HG03159 (cell line): ENCODE data around the gene EIF4E.
A peak's percentile ranks its signal among the peaks of the same experiment; 100 is the strongest.
"Not testable (repeated sequence)": the region's sequence is repeated elsewhere in the genome, so short reads cannot be mapped to it uniquely, and the experiment has no call there.

ENCODE experiments used
- ATAC-seq: cut with Tn5 transposase; IDR thresholded peaks from one replicate; pipeline ENCODE4 v1.9.1; 2021; ENCODE audit warnings: mild to moderate bottlenecking, moderate library complexity; ENCODE audit not compliant: unreplicated experiment

Gene EIF4E

DNA sequence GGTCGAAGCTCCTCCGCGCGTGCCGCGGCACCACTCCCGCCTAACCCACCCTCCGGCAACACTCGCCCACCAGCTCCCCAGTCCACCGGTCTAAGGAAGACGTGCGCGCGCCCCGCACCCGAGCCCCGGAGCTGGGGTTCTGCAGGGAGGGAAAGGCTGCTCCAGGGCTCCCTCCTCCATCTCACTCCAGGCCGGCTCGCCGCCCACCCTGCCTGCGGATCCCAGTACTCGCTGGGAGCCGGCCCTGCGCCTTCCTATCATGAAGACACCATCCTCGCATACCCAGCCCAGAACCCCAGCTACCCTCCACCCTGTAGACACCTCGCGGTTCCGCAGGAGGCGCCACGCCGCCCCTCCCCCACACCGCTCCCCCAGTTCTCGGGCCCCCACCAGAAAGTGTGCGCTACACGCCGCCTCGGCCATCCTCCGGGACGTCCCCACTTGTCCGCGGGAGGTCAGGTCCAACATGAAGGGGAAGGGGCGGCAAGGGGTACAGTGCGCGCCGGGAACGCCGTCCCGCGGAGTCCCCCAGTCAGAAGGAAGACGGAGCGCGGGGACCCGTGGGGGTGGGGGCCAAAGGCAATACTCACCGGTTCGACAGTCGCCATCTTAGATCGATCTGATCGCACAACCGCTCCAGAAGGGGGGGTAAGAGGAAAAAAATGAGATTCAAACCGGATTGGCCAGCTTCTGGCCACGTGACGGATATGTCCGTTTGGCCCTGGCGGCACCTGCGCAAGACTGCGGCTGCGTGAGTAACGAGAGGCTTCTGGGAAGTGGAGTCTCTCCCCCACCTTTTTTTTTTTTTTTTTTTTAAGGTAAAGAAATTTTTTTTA lies at the start of gene EIF4E:
TSS of gene EIF4E (minus strand) at position 629 of the 836 bp plus-strand sequence. CDS start at position 608, 21 bp downstream.
- ATAC-seq = peak; percentile 67

- no peak for ATAC-seq
Observed at GRCh38 chr4:98977557-98977956, 48.6 kb upstream of the EIF4E start.

- no peak for ATAC-seq
Observed at GRCh38 chr4:98976716-98977115, 47.8 kb upstream of the EIF4E start.

GRCh38 chr4:98969878-98970785 lies 41.2 kb upstream of the EIF4E start:
- ATAC-seq = no peak

DNA sequence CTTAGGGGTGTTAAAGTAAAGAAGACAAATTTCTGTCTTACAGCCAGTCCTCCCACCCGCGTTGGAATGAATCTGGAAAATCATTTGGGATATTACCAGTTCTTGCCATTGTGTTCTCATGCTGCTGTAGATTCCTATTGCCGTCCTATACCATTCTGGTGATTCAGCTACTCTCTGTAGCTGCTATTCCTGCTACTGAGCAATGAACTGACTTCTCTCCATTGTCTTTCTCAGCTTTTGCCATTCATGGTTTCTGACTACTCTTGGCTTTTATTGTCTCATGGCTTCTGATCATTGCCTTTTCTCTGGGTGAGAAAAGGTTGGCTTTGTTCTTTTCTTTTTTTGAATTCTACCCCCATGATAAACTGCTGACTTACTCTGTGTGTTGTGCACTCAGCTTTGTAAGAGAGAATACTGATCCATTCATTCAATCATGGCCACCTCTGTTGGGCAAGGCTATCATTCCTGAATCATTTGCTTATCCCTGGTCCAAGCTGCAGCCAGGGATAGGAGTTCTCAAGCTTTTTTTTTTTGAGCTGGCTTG lies 38.9 kb upstream of the EIF4E start:
- no peak for ATAC-seq

DNA sequence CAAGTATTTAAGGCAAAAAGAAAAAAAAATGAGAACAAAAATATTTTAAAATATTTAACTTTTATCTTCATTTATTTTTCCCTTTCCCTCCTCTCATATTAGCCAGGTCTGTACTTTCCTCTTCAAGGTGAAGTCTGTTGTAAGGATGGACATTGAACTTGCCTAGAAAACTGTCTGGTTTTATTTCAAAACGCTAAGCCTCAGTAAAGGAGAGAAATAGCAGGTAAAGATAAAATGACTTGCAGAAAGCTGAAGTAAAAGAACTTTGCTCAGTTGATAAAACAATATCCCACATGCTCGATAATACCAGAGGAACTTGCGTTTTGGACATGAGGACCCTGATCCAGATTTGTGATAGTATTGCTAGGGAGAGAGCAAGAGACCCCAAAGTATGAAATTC lies 38.0 kb upstream of the EIF4E start:
- ATAC-seq = no peak

GRCh38 chr4:98963538-98964433 lies 34.9 kb upstream of the EIF4E start:
- ATAC-seq = no peak

- ATAC-seq = no peak
Observed at GRCh38 chr4:98961770-98962169, 32.8 kb upstream of the EIF4E start.

- ATAC-seq = no peak
Observed at GRCh38 chr4:98959411-98959810, 30.5 kb upstream of the EIF4E start.

DNA sequence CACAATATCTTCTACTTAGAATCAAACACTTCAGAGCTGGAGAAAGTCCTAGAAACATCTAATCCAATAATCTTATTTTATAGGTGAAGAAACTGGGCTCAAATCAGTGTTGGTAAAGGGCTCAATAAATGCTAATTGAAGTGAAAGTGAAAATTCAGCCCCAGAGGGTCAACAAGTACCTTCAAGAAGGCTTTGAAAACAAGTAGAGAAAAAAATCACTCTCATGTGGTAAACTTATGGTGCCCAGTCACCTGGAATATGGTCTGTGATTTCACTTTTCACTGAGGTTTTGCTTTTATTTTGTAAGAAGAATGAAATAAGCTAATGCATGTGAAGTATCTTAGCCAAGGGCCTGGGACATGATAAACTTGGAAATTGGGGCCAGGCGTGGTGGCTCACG lies 29.1 kb upstream of the EIF4E start:
- peak; percentile 63 for ATAC-seq

DNA sequence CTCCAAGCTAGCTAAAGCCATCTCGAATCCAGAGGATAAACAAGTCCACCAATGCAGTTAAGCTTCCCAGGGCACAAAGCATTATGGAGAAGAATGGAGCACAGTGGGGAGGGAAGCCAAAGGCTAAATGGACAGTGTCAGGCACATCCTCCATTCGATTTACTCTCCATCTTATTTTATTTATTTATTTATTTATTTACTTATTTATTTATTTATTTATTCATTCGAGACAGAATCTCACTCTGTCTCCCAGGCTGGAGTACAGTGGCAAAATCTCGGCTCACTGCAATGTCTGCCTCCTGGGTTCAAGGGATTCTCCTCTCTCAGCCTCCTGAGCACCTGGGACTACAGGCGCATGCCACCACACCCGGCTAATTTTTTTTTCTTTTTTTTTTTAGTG lies 26.3 kb upstream of the EIF4E start:
- ATAC-seq = no peak

- no peak for ATAC-seq
Observed at GRCh38 chr4:98951710-98952109, 22.8 kb upstream of the EIF4E start.

DNA sequence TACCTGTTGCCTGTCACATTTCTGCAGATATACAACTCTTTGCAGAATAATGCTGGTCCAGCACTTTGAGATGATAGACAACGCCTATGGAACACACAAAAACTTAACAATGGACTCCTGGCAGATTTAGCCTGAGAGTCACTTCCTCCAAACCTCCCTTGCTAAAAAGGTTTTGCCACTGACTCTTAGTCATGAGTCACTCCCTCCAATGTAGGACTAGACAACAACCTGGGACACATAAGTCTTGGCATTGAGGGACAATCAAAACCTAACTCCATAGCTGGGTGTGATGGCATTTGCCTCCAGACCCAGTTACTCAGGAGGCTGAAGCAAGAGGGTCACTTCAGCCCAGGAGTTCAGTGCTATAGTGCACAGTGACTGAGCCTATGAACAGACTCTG lies 22.0 kb upstream of the EIF4E start:
- ATAC-seq = no peak

- no peak for ATAC-seq
Observed at GRCh38 chr4:98946359-98946758, 17.4 kb upstream of the EIF4E start.

- ATAC-seq = no peak
Observed at GRCh38 chr4:98945297-98945850, 16.4 kb upstream of the EIF4E start.

DNA sequence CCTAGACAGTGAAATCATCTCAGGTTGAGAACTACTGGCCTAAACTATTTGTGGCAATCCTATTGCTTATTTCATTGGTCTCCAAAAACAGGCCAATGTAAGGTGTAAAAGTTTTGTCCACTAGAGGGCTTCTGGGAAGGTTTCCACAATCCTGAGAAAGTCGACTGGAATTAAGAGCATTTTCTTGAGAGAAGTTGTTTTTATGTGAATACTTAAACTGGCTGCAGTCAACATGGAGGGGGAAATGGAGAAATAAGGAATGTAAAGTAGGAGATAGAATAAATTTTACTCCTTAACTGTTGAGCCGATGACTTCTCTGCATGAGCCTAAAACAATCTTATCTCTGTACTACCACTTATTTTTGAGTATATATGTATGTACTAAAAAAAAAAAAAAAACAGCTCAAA lies 11.0 kb upstream of the EIF4E start:
- no peak for ATAC-seq

GRCh38 chr4:98939438-98939837 lies 10.5 kb upstream of the EIF4E start:
- ATAC-seq = no peak

- no peak for ATAC-seq
Observed at GRCh38 chr4:98937986-98938720, 9.2 kb upstream of the EIF4E start.

DNA sequence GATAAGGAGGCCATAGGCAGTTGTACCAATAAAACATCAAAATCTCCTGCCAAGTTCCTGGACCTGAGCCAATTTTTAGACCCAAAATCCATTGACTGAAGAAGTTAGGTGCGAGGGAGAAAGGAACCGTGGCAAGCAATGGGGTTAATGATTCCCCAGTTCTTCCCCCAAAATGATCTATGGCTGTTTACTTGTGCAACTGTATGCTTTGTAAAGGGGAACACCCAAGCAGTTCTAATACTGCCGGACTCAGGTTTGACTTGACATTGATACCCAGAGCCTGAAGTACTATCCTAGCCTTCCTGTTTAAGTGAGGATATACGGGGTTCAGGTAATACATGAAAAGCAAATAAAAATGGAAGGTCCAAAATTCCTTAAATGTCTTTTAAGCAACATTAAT lies 6.7 kb upstream of the EIF4E start:
- ATAC-seq = no peak

DNA sequence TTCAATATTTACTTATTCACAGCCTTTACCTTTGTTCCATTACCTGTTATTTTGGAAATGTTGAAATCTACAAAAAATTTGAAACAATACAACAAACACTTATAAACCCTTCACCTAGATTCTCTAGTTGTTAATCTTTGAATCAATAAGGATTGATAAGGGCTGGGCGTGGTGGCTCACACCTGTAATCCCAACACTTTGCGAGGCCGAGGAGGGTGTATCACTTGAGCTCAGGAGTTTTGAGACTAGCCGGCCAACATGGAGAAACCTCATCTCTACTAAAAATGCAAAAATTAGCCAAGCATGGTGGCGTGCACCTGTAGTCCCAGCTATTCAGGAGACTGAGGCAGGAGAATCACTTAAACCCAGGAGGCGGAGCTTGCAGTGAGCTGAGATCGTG lies 5.9 kb upstream of the EIF4E start:
- ATAC-seq = not testable (repeated sequence)
